K562 (cell line): ENCODE measurements around the gene TK1. TPM values are rescaled to one million over a fixed set of nuclear protein-coding genes. Genes with fewer than 3 reads are reported as not detected.

Experiments
- ARID1B ChIP-seq: fragments of 450-650 bp; IDR thresholded peaks from 2 replicates; pipeline ENCODE4 v1.6.1; 2016; ENCODE audit warnings: antibody characterized with exemption, mild to moderate bottlenecking, inconsistent platforms
- ATF3 ChIP-seq, 2 experiments: fragments of 450-650 bp in 1 of 2; sonication (generic) in 1 of 2; formaldehyde crosslinking in 1 of 2; IDR thresholded peaks in 1 of 2; conservative IDR thresholded peaks in 1 of 2; 2 replicates each; pipeline versions ENCODE4 v1.6.1 to v1.8.1; 2016 to 2023; ENCODE audit warnings: mild to moderate bottlenecking in 2 of 2, moderate library complexity in 2 of 2, inconsistent platforms in 1 of 2, missing genetic modification reagents in 1 of 2
- CBFA2T2 ChIP-seq: fragments of 450-650 bp; conservative IDR thresholded peaks from 2 replicates; pipeline ENCODE4 v1.6.1; 2017; ENCODE audit warnings: mild to moderate bottlenecking
- CBX5 ChIP-seq: IDR thresholded peaks from 2 replicates; pipeline ENCODE4 v1.6.1; 2014; ENCODE audit warnings: low read depth, borderline replicate concordance
- CTBP1 ChIP-seq: fragments of 450-650 bp; IDR thresholded peaks from 2 replicates; pipeline ENCODE4 v1.6.1; 2016; ENCODE audit warnings: borderline replicate concordance
- HIVEP1 ChIP-seq: fragments of 250-450 bp; sonication (Bioruptor Pico); IDR thresholded peaks from 2 replicates; pipeline ENCODE4 v1.4.0; 2020; ENCODE audit warnings: mild to moderate bottlenecking
- IRF1 ChIP-seq: sonication (generic); formaldehyde crosslinking; IDR thresholded peaks from 2 replicates; pipeline ENCODE4 v1.8.0; 2022; ENCODE audit warnings: missing genetic modification reagents, mild to moderate bottlenecking, borderline replicate concordance
- JUN ChIP-seq, 2 experiments: sonication (generic) in 1 of 2; formaldehyde crosslinking in 1 of 2; IDR thresholded peaks; 2 replicates each; pipeline versions ENCODE4 v1.6.1 to v1.8.0; 2012 to 2022; ENCODE audit warnings: borderline replicate concordance in 2 of 2, mild to moderate bottlenecking in 2 of 2, improper control_type of control experiment in 1 of 2, low read depth in 1 of 2, low read length in 1 of 2, missing genetic modification reagents in 1 of 2
- JUND ChIP-seq, 2 experiments: IDR thresholded peaks; 2 replicates in 1 of 2; 3 replicates in 1 of 2; pipeline ENCODE4 v1.6.1; 2011; ENCODE audit warnings: borderline replicate concordance in 2 of 2, low read depth in 2 of 2, low read length in 2 of 2, improper control_type of control experiment in 1 of 2, missing biosample characterization in 1 of 2, missing genetic modification characterization in 1 of 2, missing genetic modification reagents in 1 of 2
- PATZ1 ChIP-seq: fragments of 250-450 bp; sonication (Bioruptor Pico); IDR thresholded peaks from 2 replicates; pipeline ENCODE4 v1.5.0; 2020; ENCODE audit warnings: mild to moderate bottlenecking, borderline replicate concordance
- PHTF2 ChIP-seq: fragments of 250-450 bp; sonication (Bioruptor Pico); IDR thresholded peaks from 2 replicates; pipeline ENCODE4 v1.5.0; 2021; ENCODE audit warnings: mild to moderate bottlenecking
- RUNX1 ChIP-seq: sonication (generic); IDR thresholded peaks from 2 replicates; pipeline ENCODE4 v1.6.1; 2016; ENCODE audit warnings: antibody characterized with exemption, low read depth
- SAFB2 ChIP-seq: fragments of 200-400 bp; formaldehyde crosslinking; IDR thresholded peaks from 2 replicates; pipeline ENCODE4 v1.6.1; 2018; ENCODE audit warnings: borderline replicate concordance, low read length, low read depth, moderate library complexity; ENCODE audit not compliant: severe bottlenecking
- SIRT6 ChIP-seq: IDR thresholded peaks from one replicate; pipeline ENCODE4 v1.6.1; 2012; ENCODE audit warnings: low read depth, mild to moderate bottlenecking, control low read depth, inconsistent platforms, low read length, moderate library complexity
- TFAP4 ChIP-seq: sonication (generic); formaldehyde crosslinking; IDR thresholded peaks from 2 replicates; pipeline ENCODE4 v1.8.0; 2022; ENCODE audit warnings: missing genetic modification reagents, mild to moderate bottlenecking, moderate library complexity, borderline replicate concordance
- USF2 ChIP-seq: sonication (generic); formaldehyde crosslinking; IDR thresholded peaks from 2 replicates; pipeline ENCODE4 v1.5.0; 2020; ENCODE audit warnings: missing genetic modification reagents
- ZEB2 ChIP-seq: fragments of 450-650 bp; IDR thresholded peaks from 2 replicates; pipeline ENCODE4 v1.6.1; 2016
- ZNF224 ChIP-seq: sonication (generic); formaldehyde crosslinking; IDR thresholded peaks from 2 replicates; pipeline ENCODE4 v1.8.0; 2022; ENCODE audit warnings: mild to moderate bottlenecking, missing genetic modification reagents
- ZNF655 ChIP-seq: fragments of 250-450 bp; sonication (Bioruptor Pico); IDR thresholded peaks from 2 replicates; pipeline ENCODE4 v1.5.0; 2021
- polyA plus RNA-seq, 8 experiments: library from polyadenylated mRNA; depleted of rRNA in 4 of 8; stranded (reverse) in 5 of 8; unstranded in 3 of 8; fragments of >200 nt; fragmentation: Nextera tagmentation in 2 of 8; fragmentation: Illumina TruSeq in 1 of 8; extraction: Ambion mirVana in 2 of 8; extraction: Trizol in 1 of 8; gene quantifications; 2 replicates each; pipeline versions ENCODE4 v1.2.1 to v1.2.3, GENCODE V29; 2011 to 2014; ENCODE audit warnings: inconsistent platforms in 1 of 8, missing spikeins in 1 of 8
- total RNA-seq, 7 experiments: library from RNA; depleted of rRNA in 6 of 7; stranded (reverse); fragments of >200 nt in 6 of 7; fragmentation: Illumina TruSeq in 2 of 7; extraction: Trizol in 2 of 7; gene quantifications; 2 replicates each; pipeline versions ENCODE4 v1.2.1 to v1.2.3, GENCODE V29; 2011 to 2021; ENCODE audit warnings: low replicate concordance in 1 of 7

Gene TK1
- total and polyA plus RNA-seq, 9 of the 15 experiments (the other 6 are each of a cell fraction or from before 2014, with no cell fraction given) = 8.4 to 280 (median 103) TPM

- TF ChIP-seq JUND (IDR thresholded peaks at IDR 0.05; ENCODE audit: borderline replicate concordance, low read depth, low read length) (peak; percentile 43; the same call in 1 of the 2 replicates), JUND (tag; IDR thresholded peaks at IDR 0.05; ENCODE audit: borderline replicate concordance, low read depth, low read length) (no peak; the same call in 2 of the 3 replicates), ATF3 (IDR thresholded peaks at IDR 0.05) (peak; percentile 65), ATF3 (CRISPR knock-in tag; conservative IDR thresholded peaks at IDR 0.05) (no peak), SAFB2 (no peak), ZNF224 (CRISPR knock-in tag) (no peak), SIRT6 (no peak), RUNX1 (no peak), CBFA2T2 (peak; percentile 19; the same call in 1 of the 2 replicates), ZEB2 (peak; percentile 69; the same call in 1 of the 2 replicates), IRF1 (CRISPR knock-in tag) (no peak), USF2 (CRISPR knock-in tag) (no peak), CBX5 (no peak), ARID1B (no peak), PATZ1 (CRISPR knock-in tag) (no peak), TFAP4 (peak; percentile 61; the same call in 1 of the 2 replicates), ZNF655 (CRISPR knock-in tag) (no peak), HIVEP1 (CRISPR knock-in tag) (no peak), CTBP1 (0 out of 2 replicates have a peak, but pooled peaks have one; percentile 57), JUN (IDR thresholded peaks at IDR 0.05; ENCODE audit: borderline replicate concordance, low read depth, low read length) (0 out of 2 replicates have a peak, but pooled peaks have one; percentile 47), JUN (CRISPR knock-in tag; IDR thresholded peaks at IDR 0.05; ENCODE audit: borderline replicate concordance) (no peak), PHTF2 (no peak)
Observed at GRCh38 chr17:78142119-78142861, 44.6 kb downstream of the TK1 start (continued).
